ENCODE results near the gene COBL. TPM values are rescaled to one million over a fixed set of nuclear protein-coding genes. Genes with fewer than 3 reads are reported as not detected.
A peak's percentile ranks its signal among the peaks of the same experiment; 100 is the strongest.

COBL gene
- total RNA-seq, 1 donor from 2014 or later, result 6.3 TPM

- H3K4me1 Mint-ChIP-seq, result peaks cover 20% of the 10 kb centered on the region
- no peak overlapping the region for H3K9ac ChIP-seq
- no peaks in the 10 kb centered on the region for H3K9me3 Mint-ChIP-seq
- H3K4me2 ChIP-seq, result no peak overlapping the region
- no peak overlapping the region for H3K4me3 ChIP-seq
- peaks cover 18% of the 10 kb centered on the region for H3K27me3 Mint-ChIP-seq (ENCODE audit: insufficient read depth, low read depth)
- H4K20me1 ChIP-seq (ENCODE audit: low read depth), result peaks cover 15% of the 10 kb centered on the region
- H3K9me3 ChIP-seq (ENCODE audit: low read depth), result no peaks in the 10 kb centered on the region
- no peak overlapping the region for H3K27ac Mint-ChIP-seq
- no peaks in the 10 kb centered on the region for H3K36me3 ChIP-seq
- H2AFZ ChIP-seq (replicated peaks), result no peak overlapping the region
- peaks cover 68% of the 10 kb centered on the region for H3K79me2 ChIP-seq (ENCODE audit: low read depth)
- no peak overlapping the region for H3K27ac ChIP-seq
- H3K36me3 Mint-ChIP-seq, result no peaks in the 10 kb centered on the region
- H3K27me3 ChIP-seq, result peaks cover 2% of the 10 kb centered on the region
- TF ChIP-seq EZH2phosphoT487 (IDR thresholded peaks at IDR 0.05) (no peak), EZH2 (IDR thresholded peaks at IDR 0.05) (no peak), CTCF (IDR thresholded peaks at IDR 0.05) (no peak)
- no peak overlapping the region for H3K4me3 Mint-ChIP-seq
- peaks cover 26% of the 10 kb centered on the region for H3F3A ChIP-seq (ENCODE audit: low read depth)
- peaks cover 37% of the 10 kb centered on the region for H3K4me1 ChIP-seq
- DNase-seq (ENCODE audit: low spot score), result peak; percentile 37
Observed at GRCh38 chr7:51309361-51310130, 7.1 kb downstream of the COBL start.

GRCh38 chr7:51308696-51309095 lies 7.9 kb downstream of the COBL start:
- Histone ChIP-seq H3K4me3 (no peak overlapping the region), H3K9me3 (ENCODE audit: low read depth) (no peaks in the 10 kb centered on the region), H3K4me2 (no peak overlapping the region), H3K36me3 (no peaks in the 10 kb centered on the region), H3K27ac (no peak overlapping the region), H3F3A (ENCODE audit: low read depth) (peaks cover 17% of the 10 kb centered on the region), H3K79me2 (ENCODE audit: low read depth) (peaks cover 65% of the 10 kb centered on the region), H3K4me1 (peaks cover 29% of the 10 kb centered on the region), H3K27me3 (no peaks in the 10 kb centered on the region), H4K20me1 (ENCODE audit: low read depth) (peaks cover 15% of the 10 kb centered on the region), H3K9ac (no peak overlapping the region), H2AFZ (replicated peaks) (no peak overlapping the region)
- H3K4me3 Mint-ChIP-seq, result no peak overlapping the region
- H3K27me3 Mint-ChIP-seq (ENCODE audit: insufficient read depth, low read depth), result peaks cover 11% of the 10 kb centered on the region
- H3K36me3 Mint-ChIP-seq, result no peaks in the 10 kb centered on the region
- DNase-seq (ENCODE audit: low spot score), result no peak
- no peaks in the 10 kb centered on the region for H3K9me3 Mint-ChIP-seq
- TF ChIP-seq EZH2 (IDR thresholded peaks at IDR 0.05) (no peak), EZH2phosphoT487 (IDR thresholded peaks at IDR 0.05) (no peak)
- peaks cover 20% of the 10 kb centered on the region for H3K4me1 Mint-ChIP-seq
- no peak overlapping the region for H3K27ac Mint-ChIP-seq

GRCh38 chr7:51308265-51308664 lies 8.3 kb downstream of the COBL start:
- no peak overlapping the region for H3K4me3 ChIP-seq
- no peak for DNase-seq (ENCODE audit: low spot score)
- no peaks in the 10 kb centered on the region for H3K27me3 ChIP-seq
- no peak overlapping the region for H3K27ac ChIP-seq
- H2AFZ ChIP-seq (replicated peaks), result no peak overlapping the region
- Mint-ChIP-seq H3K27me3 (ENCODE audit: insufficient read depth, low read depth) (peaks cover 11% of the 10 kb centered on the region), H3K36me3 (no peaks in the 10 kb centered on the region), H3K4me3 (no peak overlapping the region), H3K4me1 (peaks cover 20% of the 10 kb centered on the region), H3K9me3 (no peaks in the 10 kb centered on the region), H3K27ac (no peak overlapping the region)
- TF ChIP-seq EZH2phosphoT487 (IDR thresholded peaks at IDR 0.05) (no peak), CTCF (IDR thresholded peaks at IDR 0.05) (no peak), EZH2 (IDR thresholded peaks at IDR 0.05) (no peak)
- no peaks in the 10 kb centered on the region for H3K36me3 ChIP-seq
- peaks cover 15% of the 10 kb centered on the region for H4K20me1 ChIP-seq (ENCODE audit: low read depth)
- H3K4me2 ChIP-seq, result no peak overlapping the region
- no peaks in the 10 kb centered on the region for H3K9me3 ChIP-seq (ENCODE audit: low read depth)
- H3F3A ChIP-seq (ENCODE audit: low read depth), result peaks cover 14% of the 10 kb centered on the region
- peaks cover 65% of the 10 kb centered on the region for H3K79me2 ChIP-seq (ENCODE audit: low read depth)
- peaks cover 26% of the 10 kb centered on the region for H3K4me1 ChIP-seq
- no peak overlapping the region for H3K9ac ChIP-seq

GRCh38 chr7:51307651-51308210 lies 8.9 kb downstream of the COBL start:
- no peak overlapping the region for H3K9ac ChIP-seq
- no peak overlapping the region for H2AFZ ChIP-seq (replicated peaks)
- no peak overlapping the region for H3K4me2 ChIP-seq
- DNase-seq (ENCODE audit: low spot score), result no peak
- Mint-ChIP-seq H3K9me3 (no peaks in the 10 kb centered on the region), H3K27me3 (ENCODE audit: insufficient read depth, low read depth) (peaks cover 11% of the 10 kb centered on the region), H3K27ac (no peak overlapping the region), H3K4me1 (peaks cover 20% of the 10 kb centered on the region), H3K4me3 (no peak overlapping the region), H3K36me3 (no peaks in the 10 kb centered on the region)
- H3K36me3 ChIP-seq, result no peaks in the 10 kb centered on the region
- peaks cover 26% of the 10 kb centered on the region for H3K4me1 ChIP-seq
- no peak overlapping the region for H3K27ac ChIP-seq
- no peak overlapping the region for H3K4me3 ChIP-seq
- TF ChIP-seq EZH2phosphoT487 (IDR thresholded peaks at IDR 0.05) (no peak), CTCF (IDR thresholded peaks at IDR 0.05) (no peak), EZH2 (IDR thresholded peaks at IDR 0.05) (no peak)
- no peaks in the 10 kb centered on the region for H3K27me3 ChIP-seq
- H4K20me1 ChIP-seq (ENCODE audit: low read depth), result peaks cover 15% of the 10 kb centered on the region
- no peaks in the 10 kb centered on the region for H3K9me3 ChIP-seq (ENCODE audit: low read depth)
- H3K79me2 ChIP-seq (ENCODE audit: low read depth), result peaks cover 65% of the 10 kb centered on the region
- peaks cover 14% of the 10 kb centered on the region for H3F3A ChIP-seq (ENCODE audit: low read depth)
